Upper lobe of left lung (tissue), 6 donors: Measurements from ENCODE around the gene UNKL. TPM values are rescaled to one million over a fixed set of nuclear protein-coding genes. Genes with fewer than 3 reads are reported as not detected.

Source experiments
- ATAC-seq, 2 donors: fragments of 200-7000 bp; cut with Tn5 transposase; one replicate each; pipeline ENCODE4 v1.9.1; 2022; ENCODE audit warnings: mild to moderate bottlenecking in 2 of 2, moderate library complexity in 2 of 2; ENCODE audit not compliant: low FRiP score in 2 of 2
- DNase-seq, 2 donors: peaks; one replicate each; pipeline ENCODE4 v3.0.0-alpha.2; 2019 to 2020
- H3K27ac ChIP-seq, 4 donors: fragments of 200-600 bp; sonication (generic); one replicate each; pipeline ENCODE4 v1.5.1; 2016 to 2019
- H3K27me3 ChIP-seq, 4 donors: fragments of 200-600 bp; sonication (generic); one replicate each; pipeline ENCODE4 v1.5.1; 2017 to 2019
- H3K36me3 ChIP-seq, 4 donors: fragments of 200-600 bp; sonication (generic); one replicate each; pipeline ENCODE4 v1.5.1; 2016 to 2019
- H3K4me1 ChIP-seq, 4 donors: fragments of 200-600 bp; sonication (generic); one replicate each; pipeline ENCODE4 v1.5.1; 2018 to 2019
- H3K4me3 ChIP-seq, 4 donors: fragments of 200-600 bp; sonication (generic); one replicate each; pipeline ENCODE4 v1.5.1; 2017 to 2019; ENCODE audit warnings: mild to moderate bottlenecking in 2 of 4, moderate library complexity in 1 of 4
- H3K9me3 ChIP-seq, 4 donors: fragments of 200-600 bp; sonication (generic); one replicate each; pipeline ENCODE4 v1.5.1; 2018 to 2019
- CTCF ChIP-seq, 6 experiments: fragments of 450-650 bp in 4 of 6; fragments of 200-600 bp in 2 of 6; sonication (generic) in 2 of 6; IDR thresholded peaks; one replicate each; pipeline ENCODE4 v1.5.1; 2016 to 2019; ENCODE audit warnings: antibody characterized with exemption in 6 of 6
- EP300 ChIP-seq, 4 donors: sonication (generic); formaldehyde crosslinking; IDR thresholded peaks; one replicate each; pipeline ENCODE4 v1.5.1; 2017; ENCODE audit warnings: antibody characterized with exemption in 4 of 4, control low read depth in 2 of 4
- POLR2A ChIP-seq, 4 donors: fragments of 450-650 bp; IDR thresholded peaks; one replicate each; pipeline ENCODE4 v1.5.1; 2016 to 2017; ENCODE audit warnings: antibody characterized with exemption in 4 of 4, mild to moderate bottlenecking in 2 of 4
- POLR2AphosphoS5 ChIP-seq, 2 donors: sonication (generic); formaldehyde crosslinking; IDR thresholded peaks; one replicate each; pipeline ENCODE4 v1.5.1; 2017; ENCODE audit warnings: antibody characterized with exemption in 2 of 2
- WGBS, 2 donors: methylation state at CpG; one replicate each; pipeline ENCODE4 v1.1.5; 2017 to 2018; 5-methylcytosine and 5-hydroxymethylcytosine counted together
- total RNA-seq, 6 donors: library from RNA; depleted of rRNA in 4 of 6; stranded (reverse); fragments of >200 nt in 4 of 6; gene quantifications; one replicate each; pipeline versions ENCODE4 v1.1.0 to v1.2.1, GENCODE V29; 2016 to 2021
- donor health status: DM: no; HTN: no; CAD: no; lungs with moderate emphysema.
- donor health status: DM: no; HTN: yes; CAD: no; lungs with severe emphysema.

Gene UNKL
- total RNA-seq, 6 donors from 2014 or later = 7.6 to 83.8 (median 28.0) TPM

DNA sequence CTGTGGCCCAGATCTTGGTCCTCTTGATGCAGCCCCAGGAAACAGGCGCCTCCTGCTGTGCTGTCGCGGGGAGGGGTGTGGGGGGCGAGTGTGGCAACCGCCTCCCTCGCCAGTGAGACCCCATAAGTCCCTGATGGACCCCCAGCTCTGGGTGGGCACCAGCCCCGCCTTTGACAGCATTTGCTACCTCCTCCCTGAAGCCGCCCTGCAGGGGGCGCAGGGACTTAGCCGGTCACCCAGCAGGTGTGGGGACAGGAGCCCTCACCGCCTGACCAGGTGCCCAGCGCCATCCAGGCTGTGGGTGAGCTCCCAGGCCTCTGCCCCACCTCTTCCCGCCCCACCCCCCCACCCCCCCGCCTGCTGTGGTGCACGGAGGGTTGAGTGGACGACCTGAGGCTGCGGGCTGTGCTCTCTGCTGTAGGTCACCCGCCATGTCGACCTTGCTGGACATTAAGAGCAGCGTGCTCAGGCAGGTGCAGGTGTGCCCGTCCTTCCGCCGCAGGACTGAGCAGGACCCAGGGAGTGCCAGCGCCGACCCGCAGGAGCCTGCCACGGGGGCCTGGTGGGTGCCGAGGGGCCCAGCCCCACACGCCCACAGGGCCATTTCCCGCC is 76.3 kb downstream of the UNKL start:
- no peak overlapping the region for H3K4me3 ChIP-seq

DNA sequence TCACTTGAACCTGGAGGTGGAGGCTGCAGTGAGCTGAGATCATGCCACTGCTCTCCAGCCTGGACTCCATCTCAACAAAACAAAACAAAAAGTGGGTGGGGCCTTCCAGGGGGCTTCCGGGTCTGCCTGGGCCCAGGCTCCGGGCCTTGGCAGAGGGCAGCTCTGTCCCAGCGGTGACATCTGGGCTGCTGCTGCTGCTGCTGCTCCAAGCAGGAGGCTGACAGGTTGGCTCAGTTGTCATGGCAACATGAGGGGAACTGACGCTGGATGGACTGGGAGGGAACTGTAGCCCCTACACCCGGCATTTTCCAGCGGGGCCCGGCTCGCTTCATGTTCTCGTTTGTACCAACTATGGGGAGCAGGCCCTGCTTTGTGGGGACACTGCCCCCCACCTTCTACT is 77.0 kb downstream of the UNKL start:
- Histone ChIP-seq H3K9me3 (no peaks in the 10 kb centered on the region), H3K27ac (no peak overlapping the region), H3K4me3 (no peak overlapping the region), H3K4me1 (peaks cover 19 to 34% (median 27%) of the 10 kb centered on the region in 4 donors), H3K36me3 (no peaks in the 10 kb centered on the region), H3K27me3 (peaks cover 0 to 35% (median 22%) of the 10 kb centered on the region in 4 donors)
- 64% methylated on average over 9 of the region's 9 CpGs; no CpG with 5 or more reads in 1 of the 2 donors for WGBS, 2 donors
- TF ChIP-seq POLR2AphosphoS5 (IDR thresholded peaks at IDR 0.05) = no peak
- TF ChIP-seq EP300 (IDR thresholded peaks at IDR 0.05) = no peak
- TF ChIP-seq CTCF (IDR thresholded peaks at IDR 0.05) = no peak
- no peak for TF ChIP-seq POLR2A (IDR thresholded peaks at IDR 0.05)
- ATAC-seq (no peak), DNase-seq (peak in 1 of 2 donors; percentile 51)

More for the DNA sequence above, 76.3 kb downstream of the UNKL start:
- no peaks in the 10 kb centered on the region for H3K9me3 ChIP-seq
- peak in 5 of 6 experiments; percentile 15 to 41 (median 21) for TF ChIP-seq CTCF (IDR thresholded peaks at IDR 0.05)
- no peak for TF ChIP-seq POLR2AphosphoS5 (IDR thresholded peaks at IDR 0.05)
- H3K27me3 ChIP-seq = peaks cover 0 to 27% (median 15%) of the 10 kb centered on the region in 4 donors
- H3K4me1 ChIP-seq = peaks cover 19 to 34% (median 25%) of the 10 kb centered on the region in 4 donors
- H3K27ac ChIP-seq = no peak overlapping the region
- DNase-seq (peak; percentile 43 to 79), ATAC-seq (no peak)
- 35 to 83% methylated on average over 6 to 7 of the region's 30 CpGs for WGBS, 2 donors
- H3K36me3 ChIP-seq = no peaks in the 10 kb centered on the region

GRCh38 chr16:1336619-1337018 is 77.9 kb downstream of the UNKL start:
- ATAC-seq (no peak), DNase-seq (peak in 1 of 2 donors; percentile 64)
- Histone ChIP-seq H3K4me1 (peaks cover 24 to 38% (median 31%) of the 10 kb centered on the region in 4 donors), H3K36me3 (no peaks in the 10 kb centered on the region), H3K9me3 (no peaks in the 10 kb centered on the region), H3K4me3 (no peak overlapping the region), H3K27ac (no peak overlapping the region), H3K27me3 (peaks cover 0 to 43% (median 26%) of the 10 kb centered on the region in 4 donors)
- no peak for TF ChIP-seq POLR2AphosphoS5 (IDR thresholded peaks at IDR 0.05)
- TF ChIP-seq EP300 (IDR thresholded peaks at IDR 0.05) = no peak
- 70 to 88% methylated on average over 11 to 14 of the region's 15 CpGs for WGBS, 2 donors

- 26 to 28% methylated on average over 8 to 12 of the region's 12 CpGs for WGBS, 2 donors
- Histone ChIP-seq H3K27me3 (peaks cover 0 to 44% (median 26%) of the 10 kb centered on the region in 4 donors), H3K9me3 (no peaks in the 10 kb centered on the region), H3K36me3 (no peaks in the 10 kb centered on the region), H3K27ac (no peak overlapping the region), H3K4me3 (no peak overlapping the region), H3K4me1 (peaks cover 28 to 44% (median 37%) of the 10 kb centered on the region in 4 donors)
- ATAC-seq (no peak), DNase-seq (no peak)
- TF ChIP-seq EP300 (IDR thresholded peaks at IDR 0.05) (no peak), POLR2A (IDR thresholded peaks at IDR 0.05) (no peak), CTCF (IDR thresholded peaks at IDR 0.05) (no peak), POLR2AphosphoS5 (IDR thresholded peaks at IDR 0.05) (no peak)
These were observed 78.5 kb downstream of the UNKL start for GRCh38 chr16:1335996-1336395.

- peaks cover 0 to 4% (median 3%) of the 10 kb centered on the region in 4 donors for H3K9me3 ChIP-seq
- WGBS, 2 donors = 48 to 61% methylated on average over 5 to 16 of the region's 16 CpGs
- DNase-seq (peak in 1 of 2 donors; percentile 67), ATAC-seq (no peak)
- TF ChIP-seq EP300 (IDR thresholded peaks at IDR 0.05) = no peak
- no peak for TF ChIP-seq POLR2A (IDR thresholded peaks at IDR 0.05)
- TF ChIP-seq CTCF (IDR thresholded peaks at IDR 0.05) = no peak
- TF ChIP-seq POLR2AphosphoS5 (IDR thresholded peaks at IDR 0.05) = no peak
- H3K4me3 ChIP-seq = no peak overlapping the region
- H3K4me1 ChIP-seq = peaks cover 28 to 46% (median 39%) of the 10 kb centered on the region in 4 donors
- H3K27me3 ChIP-seq = peaks cover 0 to 44% (median 26%) of the 10 kb centered on the region in 4 donors
- no peaks in the 10 kb centered on the region for H3K36me3 ChIP-seq
- H3K27ac ChIP-seq = no peak overlapping the region
These were observed 79.1 kb downstream of the UNKL start for GRCh38 chr16:1335211-1335971.
